GM23338 (cell line): Measurements from ENCODE around the gene CNTNAP5. TPM values are rescaled to one million over a fixed set of nuclear protein-coding genes. Genes with fewer than 3 reads are reported as not detected.
A peak's percentile ranks its signal among the peaks of the same experiment; 100 is the strongest.

Source experiments
- ATAC-seq: fragments of 200-7000 bp; cut with Tn5 transposase; 3 replicates; pipeline ENCODE4 v1.9.1; 2020
- DNase-seq: peaks from one replicate; pipeline ENCODE4 v3.0.0-alpha.2; 2015; ENCODE audit warnings: low spot score
- H2AFZ ChIP-seq: fragments of 200-600 bp; sonication (generic); 2 replicates; pipeline ENCODE4 v1.8.0; 2016; ENCODE audit warnings: antibody characterized with exemption, mild to moderate bottlenecking, moderate library complexity
- H3F3A ChIP-seq: fragments of 200-600 bp; sonication (generic); replicated peaks from 2 replicates; pipeline ENCODE4 v1.8.0; 2017; ENCODE audit warnings: antibody characterized with exemption, mixed run types, low read depth
- H3K27ac ChIP-seq: fragments of 200-600 bp; sonication (generic); 2 replicates; pipeline ENCODE4 v1.6.1; 2016; ENCODE audit warnings: low read depth
- H3K27me3 ChIP-seq: fragments of 200-600 bp; sonication (generic); 2 replicates; pipeline ENCODE4 v1.8.0; 2016; ENCODE audit warnings: mild to moderate bottlenecking, mixed run types, moderate library complexity; ENCODE audit not compliant: insufficient read depth
- H3K36me3 ChIP-seq: fragments of 200-600 bp; sonication (generic); 2 replicates; pipeline ENCODE4 v1.8.0; 2016; ENCODE audit warnings: mild to moderate bottlenecking; ENCODE audit not compliant: insufficient read depth
- H3K4me1 ChIP-seq: fragments of 200-600 bp; sonication (generic); 2 replicates; pipeline ENCODE4 v1.8.0; 2016; ENCODE audit warnings: mild to moderate bottlenecking, moderate library complexity; ENCODE audit not compliant: insufficient read depth
- H3K4me2 ChIP-seq: fragments of 200-600 bp; sonication (generic); 2 replicates; pipeline ENCODE4 v1.7.1; 2017; ENCODE audit warnings: mixed run types
- H3K4me3 ChIP-seq: fragments of 200-600 bp; sonication (generic); 2 replicates; pipeline ENCODE4 v1.6.1; 2016; ENCODE audit warnings: mixed run types
- H3K79me2 ChIP-seq: fragments of 200-600 bp; sonication (generic); replicated peaks from 2 replicates; pipeline ENCODE4 v1.8.0; 2017; ENCODE audit warnings: mild to moderate bottlenecking; ENCODE audit not compliant: insufficient read depth
- H3K9me2 ChIP-seq: fragments of 200-600 bp; sonication (generic); 2 replicates; pipeline ENCODE4 v1.8.0; 2017; ENCODE audit not compliant: insufficient read depth
- H4K20me1 ChIP-seq: fragments of 200-600 bp; sonication (generic); replicated peaks from 2 replicates; pipeline ENCODE4 v1.8.0; 2017; ENCODE audit warnings: mild to moderate bottlenecking; ENCODE audit not compliant: insufficient read depth
- H3K27ac Mint-ChIP-seq: 2 replicates; pipeline ENCODE4 v1.8.0; 2020; ENCODE audit warnings: inconsistent platforms, mild to moderate bottlenecking, moderate library complexity, mixed read lengths
- H3K27me3 Mint-ChIP-seq: 3 replicates; pipeline ENCODE4 v1.8.0; 2022; ENCODE audit warnings: low read depth, mild to moderate bottlenecking, moderate library complexity, mixed read lengths, inconsistent platforms; ENCODE audit not compliant: insufficient read depth, poor library complexity
- H3K36me3 Mint-ChIP-seq: 3 replicates; pipeline ENCODE4 v1.8.0; 2021; ENCODE audit warnings: low read depth, mild to moderate bottlenecking, inconsistent platforms, moderate library complexity, mixed read lengths
- H3K4me1 Mint-ChIP-seq: 3 replicates; pipeline ENCODE4 v1.8.0; 2020; ENCODE audit warnings: mild to moderate bottlenecking, inconsistent platforms, mixed read lengths
- H3K4me3 Mint-ChIP-seq: 3 replicates; pipeline ENCODE4 v1.8.0; 2021; ENCODE audit warnings: moderate library complexity, mild to moderate bottlenecking, inconsistent platforms, mixed read lengths
- H3K9me3 Mint-ChIP-seq: 3 replicates; pipeline ENCODE4 v1.8.0; 2020; ENCODE audit warnings: moderate library complexity, mild to moderate bottlenecking, inconsistent platforms, mixed read lengths
- EZH2 ChIP-seq: fragments of 200-600 bp; sonication (generic); IDR thresholded peaks from one replicate; pipeline ENCODE4 v1.8.0; 2017; ENCODE audit warnings: antibody characterized with exemption, mild to moderate bottlenecking, low read depth; ENCODE audit not compliant: unreplicated experiment
- EZH2phosphoT487 ChIP-seq: fragments of 200-600 bp; sonication (generic); IDR thresholded peaks from one replicate; pipeline ENCODE4 v1.8.1; 2018; ENCODE audit warnings: antibody characterized with exemption; ENCODE audit not compliant: unreplicated experiment
- JUNB ChIP-seq: IDR thresholded peaks from one replicate; pipeline ENCODE4 v1.6.1; 2016; ENCODE audit warnings: antibody characterized with exemption; ENCODE audit not compliant: unreplicated experiment
- NANOG ChIP-seq: IDR thresholded peaks from 2 replicates; pipeline ENCODE4 v1.6.1; 2016; ENCODE audit warnings: antibody characterized with exemption, borderline replicate concordance
- POLR2AphosphoS5 ChIP-seq: IDR thresholded peaks from 2 replicates; pipeline ENCODE4 v1.6.1; 2016; ENCODE audit warnings: antibody characterized with exemption, low read depth
- REST ChIP-seq: IDR thresholded peaks from one replicate; pipeline ENCODE4 v1.6.1; 2018; ENCODE audit warnings: antibody characterized with exemption; ENCODE audit not compliant: unreplicated experiment
- ZNF114 ChIP-seq: fragments of 250-450 bp; sonication (Bioruptor Pico); IDR thresholded peaks from 2 replicates; pipeline ENCODE4 v1.5.0; 2020; ENCODE audit warnings: mild to moderate bottlenecking, moderate library complexity
- ZNF462 ChIP-seq: fragments of 250-450 bp; sonication (Bioruptor Pico); IDR thresholded peaks from 2 replicates; pipeline ENCODE4 v1.5.0; 2020; ENCODE audit warnings: mild to moderate bottlenecking, moderate library complexity
- polyA plus RNA-seq: library from polyadenylated mRNA; unstranded; fragments of >200 nt; fragmentation: Nextera tagmentation; extraction: Ambion mirVana; gene quantifications from 2 replicates; pipeline ENCODE4 v1.2.1, GENCODE V29; 2016
- total RNA-seq: library from RNA; depleted of rRNA; stranded (reverse); fragments of >200 nt; shearing (Covaris generic); gene quantifications from 2 replicates; pipeline ENCODE4 v1.2.3, GENCODE V29; 2014
- TF ChIP-seq, protein P1 (sequence below): IDR thresholded peaks from 2 replicates; pipeline ENCODE4 v1.6.1; 2016; ENCODE audit warnings: antibody characterized with exemption

Gene CNTNAP5
- total and polyA plus RNA-seq, 2 experiments from 2014 or later: 0.49 to 0.50 TPM

DNA sequence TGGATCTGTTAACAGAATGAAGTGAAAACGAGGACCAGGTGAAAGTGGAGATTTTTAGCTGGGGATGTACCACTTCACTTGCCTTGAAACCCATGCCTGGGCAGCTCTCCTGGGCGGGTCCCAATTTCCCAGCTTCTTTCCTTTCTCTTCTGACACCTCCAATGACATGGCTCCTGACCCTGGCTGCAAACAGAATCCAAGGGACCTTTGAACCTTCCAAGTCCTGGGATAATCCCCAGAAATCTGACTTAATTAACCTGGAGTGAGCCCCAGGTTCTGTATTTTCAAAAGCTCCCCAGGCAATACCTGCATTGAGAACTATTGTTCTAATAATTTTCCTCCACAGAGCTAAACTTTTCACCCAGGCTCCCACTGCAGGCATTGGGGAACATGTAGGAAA, 495.9 kb downstream of the CNTNAP5 start (continued):
- TF ChIP-seq, protein P1, sequence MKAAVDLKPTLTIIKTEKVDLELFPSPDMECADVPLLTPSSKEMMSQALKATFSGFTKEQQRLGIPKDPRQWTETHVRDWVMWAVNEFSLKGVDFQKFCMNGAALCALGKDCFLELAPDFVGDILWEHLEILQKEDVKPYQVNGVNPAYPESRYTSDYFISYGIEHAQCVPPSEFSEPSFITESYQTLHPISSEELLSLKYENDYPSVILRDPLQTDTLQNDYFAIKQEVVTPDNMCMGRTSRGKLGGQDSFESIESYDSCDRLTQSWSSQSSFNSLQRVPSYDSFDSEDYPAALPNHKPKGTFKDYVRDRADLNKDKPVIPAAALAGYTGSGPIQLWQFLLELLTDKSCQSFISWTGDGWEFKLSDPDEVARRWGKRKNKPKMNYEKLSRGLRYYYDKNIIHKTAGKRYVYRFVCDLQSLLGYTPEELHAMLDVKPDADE: no peak
- no peak for TF ChIP-seq POLR2AphosphoS5
- TF ChIP-seq EZH2phosphoT487: no peak
- TF ChIP-seq JUNB: no peak
- TF ChIP-seq ZNF114 (CRISPR knock-in tag): no peak

- Mint-ChIP-seq H3K36me3 (no peaks in the 10 kb centered on the region; the same call in 2 of the 3 replicates), H3K9me3 (no peaks in the 10 kb centered on the region), H3K4me1 (peaks cover 24% of the 10 kb centered on the region), H3K27ac (no peak overlapping the region), H3K4me3 (no peak overlapping the region), H3K27me3 (peaks cover 4% of the 10 kb centered on the region)
- no peak for TF ChIP-seq NANOG
- no peak for TF ChIP-seq ZNF462 (CRISPR knock-in tag)
- TF ChIP-seq EZH2: no peak
- no peak for TF ChIP-seq EZH2phosphoT487
- TF ChIP-seq REST: no peak
- Histone ChIP-seq H3K27ac (no peak overlapping the region), H3K79me2 (no peaks in the 10 kb centered on the region), H3K4me1 (peaks cover 20% of the 10 kb centered on the region; the same call in 1 of the 2 replicates), H2AFZ (0 out of 2 replicates have a peak overlapping the region, but pooled peaks have one; percentile 14), H3K4me3 (no peak overlapping the region), H3K4me2 (no peak overlapping the region), H3K36me3 (no peaks in the 10 kb centered on the region), H4K20me1 (no peaks in the 10 kb centered on the region), H3K9me2 (peaks cover 11% of the 10 kb centered on the region), H3F3A (no peaks in the 10 kb centered on the region), H3K27me3 (no peaks in the 10 kb centered on the region)
- no peak for DNase-seq
- ATAC-seq: no peak
Measured at GRCh38 chr2:124523096-124523495, 498.0 kb downstream of the CNTNAP5 start.
